GM18526 (cell line): Measurements from ENCODE around the gene RHOXF1.
"Not testable (repeated sequence)": the region's sequence is repeated elsewhere in the genome, so short reads cannot be mapped to it uniquely, and the experiment has no call there.

ENCODE experiments used
- POLR2A ChIP-seq: IDR thresholded peaks from 3 replicates; pipeline ENCODE4 v1.6.1; 2011; ENCODE audit not compliant: insufficient read length; ENCODE audit errors: extremely low read depth

Gene RHOXF1

GRCh38 chrX:120115438-120115963 lies at the start of gene RHOXF1:
RHOXF1 (minus strand) TSS chrX:120115913; CDS start chrX:120115862, 51 bp downstream.
- no peak for TF ChIP-seq POLR2A

GRCh38 chrX:120158313-120158712 lies 42.6 kb upstream of the RHOXF1 start, which contains the start of gene RHOXF2:
RHOXF2 (plus strand) TSS chrX:120158613; CDS start chrX:120158751, 138 bp downstream.
- not testable (repeated sequence) for TF ChIP-seq POLR2A

GRCh38 chrX:120147537-120147936 lies 31.8 kb upstream of the RHOXF1 start:
- no peak for TF ChIP-seq POLR2A

- TF ChIP-seq POLR2A: no peak
These were observed 29.7 kb upstream of the RHOXF1 start for GRCh38 chrX:120145295-120145925.

- no peak for TF ChIP-seq POLR2A
These were observed 28.6 kb upstream of the RHOXF1 start for GRCh38 chrX:120144178-120144844.

- no peak for TF ChIP-seq POLR2A
These were observed 24.7 kb upstream of the RHOXF1 start for GRCh38 chrX:120140293-120140981.

- no peak for TF ChIP-seq POLR2A
These were observed 21.7 kb upstream of the RHOXF1 start for GRCh38 chrX:120137439-120137838.

GRCh38 chrX:120136840-120137239 lies 21.1 kb upstream of the RHOXF1 start:
- no peak for TF ChIP-seq POLR2A

- TF ChIP-seq POLR2A: no peak
These were observed 20.4 kb upstream of the RHOXF1 start for GRCh38 chrX:120136128-120136527.

GRCh38 chrX:120125444-120125843 lies 9.7 kb upstream of the RHOXF1 start:
- TF ChIP-seq POLR2A: no peak

GRCh38 chrX:120120223-120120622 lies 4.5 kb upstream of the RHOXF1 start:
- no peak for TF ChIP-seq POLR2A

GRCh38 chrX:120111611-120112010 lies 4.1 kb downstream of the RHOXF1 start:
- TF ChIP-seq POLR2A: no peak

- no peak for TF ChIP-seq POLR2A
These were observed 6.3 kb downstream of the RHOXF1 start for GRCh38 chrX:120109378-120109777.

- no peak for TF ChIP-seq POLR2A
These were observed 25.5 kb downstream of the RHOXF1 start for GRCh38 chrX:120090208-120090607.

- TF ChIP-seq POLR2A: no peak
These were observed 28.3 kb downstream of the RHOXF1 start for GRCh38 chrX:120087289-120088017.
